Loucy (cell line): Measurements from ENCODE around the gene SUFU.

Experiments used
- H2AFZ ChIP-seq: fragments of 200-600 bp; sonication (generic); 2 replicates; pipeline ENCODE4 v1.6.0; 2016; ENCODE audit warnings: antibody characterized with exemption, mild to moderate bottlenecking, low read length, moderate library complexity
- H3F3A ChIP-seq: fragments of 200-600 bp; 2 replicates; pipeline ENCODE4 v1.6.0; 2016; ENCODE audit warnings: antibody characterized with exemption, low read depth, mild to moderate bottlenecking
- H3K27me3 ChIP-seq: fragments of 200-600 bp; sonication (generic); 2 replicates; pipeline ENCODE4 v1.6.1; 2014; ENCODE audit warnings: low read length, mild to moderate bottlenecking; ENCODE audit not compliant: insufficient read depth, poor library complexity, severe bottlenecking
- H3K36me3 ChIP-seq: fragments of 200-600 bp; sonication (generic); 2 replicates; pipeline ENCODE4 v1.6.1; 2016; ENCODE audit warnings: low read length; ENCODE audit not compliant: insufficient read depth
- H3K4me1 ChIP-seq: fragments of 200-600 bp; sonication (generic); 2 replicates; pipeline ENCODE4 v1.5.1; 2014; ENCODE audit warnings: low read length, mild to moderate bottlenecking; ENCODE audit not compliant: insufficient read depth, poor library complexity, severe bottlenecking
- H3K4me2 ChIP-seq: fragments of 200-600 bp; sonication (generic); 2 replicates; pipeline ENCODE4 v1.6.0; 2014; ENCODE audit warnings: antibody characterized with exemption, low read length, low read depth, mild to moderate bottlenecking; ENCODE audit not compliant: poor library complexity, severe bottlenecking
- H3K4me3 ChIP-seq: fragments of 200-600 bp; sonication (generic); 2 replicates; pipeline ENCODE4 v1.5.1; 2014; ENCODE audit warnings: low read length, mild to moderate bottlenecking, mixed read lengths; ENCODE audit not compliant: poor library complexity, severe bottlenecking
- H3K79me2 ChIP-seq: fragments of 200-600 bp; sonication (generic); 2 replicates; pipeline ENCODE4 v1.6.1; 2014; ENCODE audit warnings: low read length; ENCODE audit not compliant: insufficient read depth
- H3K9ac ChIP-seq: fragments of 200-600 bp; sonication (generic); 2 replicates; pipeline ENCODE4 v1.6.0; 2014; ENCODE audit warnings: mild to moderate bottlenecking, low read depth, low read length, moderate library complexity; ENCODE audit not compliant: poor library complexity, severe bottlenecking
- H3K9me2 ChIP-seq: fragments of 200-600 bp; sonication (generic); replicated peaks from 2 replicates; pipeline ENCODE4 v1.6.1; 2016; ENCODE audit warnings: low read depth, low read length, mixed read lengths
- H3K9me3 ChIP-seq: fragments of 200-600 bp; sonication (generic); 2 replicates; pipeline ENCODE4 v1.6.1; 2014; ENCODE audit warnings: mild to moderate bottlenecking, antibody characterized with exemption, low read length, low read depth; ENCODE audit not compliant: insufficient read depth
- H4K20me1 ChIP-seq: fragments of 200-600 bp; sonication (generic); 2 replicates; pipeline ENCODE4 v1.6.0; 2014; ENCODE audit warnings: antibody characterized with exemption, low read length, mild to moderate bottlenecking; ENCODE audit not compliant: insufficient read depth, poor library complexity, severe bottlenecking
- CTCF ChIP-seq: fragments of 200-600 bp; sonication (generic); conservative IDR thresholded peaks from 2 replicates; pipeline ENCODE4 v1.5.1; 2014; ENCODE audit warnings: mild to moderate bottlenecking, antibody characterized with exemption, low read length
- EZH2phosphoT487 ChIP-seq: fragments of 200-600 bp; IDR thresholded peaks from 2 replicates; pipeline ENCODE4 v1.6.1; 2018; ENCODE audit warnings: antibody characterized with exemption, mild to moderate bottlenecking, moderate library complexity, borderline replicate concordance

Gene SUFU

GRCh38 chr10:102675011-102675665 lies 171.4 kb downstream of the SUFU start:
- H3K36me3 ChIP-seq = no peaks in the 10 kb centered on the region
- no peaks in the 10 kb centered on the region for H3F3A ChIP-seq
- peak overlapping the region; percentile 70 for H3K4me3 ChIP-seq
- TF ChIP-seq CTCF (no peak), EZH2phosphoT487 (no peak)
- H3K4me2 ChIP-seq = peak overlapping the region; percentile 91
- no peaks in the 10 kb centered on the region for H3K79me2 ChIP-seq
- H3K27me3 ChIP-seq = no peaks in the 10 kb centered on the region
- peak overlapping the region; percentile 61 for H3K9ac ChIP-seq
- no peak overlapping the region for H2AFZ ChIP-seq
- H3K4me1 ChIP-seq = peaks cover 67% of the 10 kb centered on the region
- H3K9me3 ChIP-seq = no peaks in the 10 kb centered on the region
- no peaks in the 10 kb centered on the region for H3K9me2 ChIP-seq
- H4K20me1 ChIP-seq = no peaks in the 10 kb centered on the region

- H4K20me1 ChIP-seq = no peaks in the 10 kb centered on the region
- peaks cover 60% of the 10 kb centered on the region for H3K4me1 ChIP-seq
- no peaks in the 10 kb centered on the region for H3K9me2 ChIP-seq
- no peak overlapping the region for H2AFZ ChIP-seq
- H3K4me3 ChIP-seq = no peak overlapping the region
- H3K79me2 ChIP-seq = no peaks in the 10 kb centered on the region
- H3K9me3 ChIP-seq = no peaks in the 10 kb centered on the region
- no peaks in the 10 kb centered on the region for H3K36me3 ChIP-seq
- H3K27me3 ChIP-seq = no peaks in the 10 kb centered on the region
- H3K4me2 ChIP-seq = peak overlapping the region; percentile 91
- TF ChIP-seq CTCF = no peak
- H3K9ac ChIP-seq = peak overlapping the region; percentile 61
- H3F3A ChIP-seq = no peaks in the 10 kb centered on the region
Measured at GRCh38 chr10:102675666-102676533, 172.1 kb downstream of the SUFU start.

GRCh38 chr10:102676534-102677315 lies 173.0 kb downstream of the SUFU start:
- Histone ChIP-seq H4K20me1 (no peaks in the 10 kb centered on the region), H3K9me3 (no peaks in the 10 kb centered on the region), H2AFZ (no peak overlapping the region), H3F3A (no peaks in the 10 kb centered on the region), H3K9me2 (no peaks in the 10 kb centered on the region), H3K4me3 (no peak overlapping the region), H3K36me3 (no peaks in the 10 kb centered on the region), H3K27me3 (no peaks in the 10 kb centered on the region), H3K9ac (no peak overlapping the region), H3K4me1 (peaks cover 57% of the 10 kb centered on the region), H3K4me2 (peak overlapping the region; percentile 55), H3K79me2 (no peaks in the 10 kb centered on the region)
- no peak for TF ChIP-seq CTCF
- no peak for TF ChIP-seq EZH2phosphoT487
